ENCODE data around the gene THBS1.

DNA sequence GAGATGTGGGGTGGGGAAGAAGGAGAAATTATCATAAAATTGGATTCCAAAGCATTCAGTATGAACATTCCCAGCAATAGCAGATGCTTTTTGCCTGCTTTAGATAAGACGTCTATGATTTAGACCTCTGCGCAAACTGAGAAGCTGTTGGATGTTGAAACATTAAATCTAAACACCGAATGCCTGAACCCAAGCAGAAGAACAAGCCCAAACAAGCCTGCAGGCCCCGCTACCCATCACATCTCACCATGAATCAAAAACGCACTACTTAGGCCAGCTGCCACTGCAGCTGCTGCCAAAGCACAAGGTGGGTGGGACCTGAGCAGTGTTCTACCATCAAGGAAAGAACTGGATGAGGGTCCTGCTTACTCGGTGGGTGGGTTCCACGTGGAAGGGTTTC lies 24.4 kb upstream of the THBS1 start:
- TF ChIP-seq, protein P1, sequence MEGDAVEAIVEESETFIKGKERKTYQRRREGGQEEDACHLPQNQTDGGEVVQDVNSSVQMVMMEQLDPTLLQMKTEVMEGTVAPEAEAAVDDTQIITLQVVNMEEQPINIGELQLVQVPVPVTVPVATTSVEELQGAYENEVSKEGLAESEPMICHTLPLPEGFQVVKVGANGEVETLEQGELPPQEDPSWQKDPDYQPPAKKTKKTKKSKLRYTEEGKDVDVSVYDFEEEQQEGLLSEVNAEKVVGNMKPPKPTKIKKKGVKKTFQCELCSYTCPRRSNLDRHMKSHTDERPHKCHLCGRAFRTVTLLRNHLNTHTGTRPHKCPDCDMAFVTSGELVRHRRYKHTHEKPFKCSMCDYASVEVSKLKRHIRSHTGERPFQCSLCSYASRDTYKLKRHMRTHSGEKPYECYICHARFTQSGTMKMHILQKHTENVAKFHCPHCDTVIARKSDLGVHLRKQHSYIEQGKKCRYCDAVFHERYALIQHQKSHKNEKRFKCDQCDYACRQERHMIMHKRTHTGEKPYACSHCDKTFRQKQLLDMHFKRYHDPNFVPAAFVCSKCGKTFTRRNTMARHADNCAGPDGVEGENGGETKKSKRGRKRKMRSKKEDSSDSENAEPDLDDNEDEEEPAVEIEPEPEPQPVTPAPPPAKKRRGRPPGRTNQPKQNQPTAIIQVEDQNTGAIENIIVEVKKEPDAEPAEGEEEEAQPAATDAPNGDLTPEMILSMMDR (IDR thresholded peaks at IDR 0.05): no peak
- no peak for TF ChIP-seq ZFX (IDR thresholded peaks at IDR 0.05; ENCODE audit: borderline replicate concordance)
